GM21447 (cell line): Measurements from ENCODE around the gene FGD4.
"Not testable (repeated sequence)": the region's sequence is repeated elsewhere in the genome, so short reads cannot be mapped to it uniquely, and the experiment has no call there.

ENCODE experiments used
- ATAC-seq: cut with Tn5 transposase; IDR thresholded peaks from one replicate; pipeline ENCODE4 v1.9.1; 2021; ENCODE audit not compliant: unreplicated experiment

FGD4 gene

DNA sequence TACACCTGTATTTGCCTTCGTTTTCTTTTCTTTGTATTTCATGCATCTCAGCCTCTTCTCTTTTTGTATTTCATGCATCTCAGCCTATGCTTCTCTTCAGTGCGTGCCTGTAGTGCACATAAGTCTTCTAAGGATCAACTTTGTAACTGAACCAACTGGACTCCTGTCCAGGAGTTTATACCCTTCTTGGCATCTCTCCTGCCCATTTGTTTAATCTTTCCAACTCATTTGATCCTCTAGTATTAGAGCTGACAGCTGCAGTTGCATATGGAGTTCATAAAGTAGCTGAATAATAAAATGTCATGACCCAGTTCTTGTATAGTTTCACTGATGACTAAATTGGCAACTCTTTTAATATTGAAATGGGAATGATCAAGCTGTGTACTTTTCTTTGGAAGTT lies 89.7 kb downstream of the FGD4 start:
- ATAC-seq = no peak

GRCh38 chr12:32490801-32491200 lies 91.4 kb downstream of the FGD4 start:
- no peak for ATAC-seq

GRCh38 chr12:32493282-32493681 lies 93.9 kb downstream of the FGD4 start:
- no peak for ATAC-seq

- ATAC-seq = no peak
Measured at GRCh38 chr12:32494656-32495055, 95.3 kb downstream of the FGD4 start.

- ATAC-seq = no peak
Measured at GRCh38 chr12:32496946-32497345, 97.6 kb downstream of the FGD4 start.

DNA sequence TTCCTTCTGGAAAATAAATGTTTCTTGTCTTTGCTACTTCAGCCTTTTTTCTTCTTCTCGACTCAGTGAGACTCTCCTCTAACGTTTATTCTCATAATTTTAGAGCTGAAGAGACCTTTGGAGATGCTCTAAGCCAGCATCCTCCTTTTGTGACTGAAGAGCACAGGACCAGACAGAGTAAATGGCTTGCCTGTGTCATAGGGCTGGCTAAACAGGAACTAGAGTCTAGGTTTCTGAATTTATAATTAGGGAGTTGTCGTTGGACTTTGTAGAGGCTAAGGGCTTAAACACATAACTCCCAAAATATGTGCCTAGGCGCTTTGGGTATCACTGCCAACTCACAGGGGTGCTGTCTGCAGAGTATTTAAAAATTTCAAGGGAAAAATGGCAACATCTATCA lies 98.5 kb downstream of the FGD4 start:
- no peak for ATAC-seq

DNA sequence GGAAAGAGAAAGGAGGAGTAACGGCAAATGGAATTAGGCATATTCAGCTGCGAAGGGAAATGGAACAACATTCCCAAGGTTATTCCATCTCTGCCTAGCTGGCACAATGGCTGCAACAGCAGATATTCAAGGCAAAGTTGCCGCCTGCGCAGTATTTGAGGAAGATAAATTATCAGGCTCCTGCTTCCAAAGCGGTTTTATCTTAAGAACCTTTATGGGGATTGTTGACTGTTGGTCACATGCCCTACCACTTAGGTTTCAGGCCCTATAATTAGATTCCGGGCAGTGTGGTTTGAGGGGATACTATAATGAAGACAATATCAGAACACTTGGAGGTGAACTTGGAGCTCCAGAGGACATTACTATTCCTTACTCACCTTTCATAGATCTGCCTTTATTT lies 99.7 kb downstream of the FGD4 start:
- ATAC-seq = no peak

DNA sequence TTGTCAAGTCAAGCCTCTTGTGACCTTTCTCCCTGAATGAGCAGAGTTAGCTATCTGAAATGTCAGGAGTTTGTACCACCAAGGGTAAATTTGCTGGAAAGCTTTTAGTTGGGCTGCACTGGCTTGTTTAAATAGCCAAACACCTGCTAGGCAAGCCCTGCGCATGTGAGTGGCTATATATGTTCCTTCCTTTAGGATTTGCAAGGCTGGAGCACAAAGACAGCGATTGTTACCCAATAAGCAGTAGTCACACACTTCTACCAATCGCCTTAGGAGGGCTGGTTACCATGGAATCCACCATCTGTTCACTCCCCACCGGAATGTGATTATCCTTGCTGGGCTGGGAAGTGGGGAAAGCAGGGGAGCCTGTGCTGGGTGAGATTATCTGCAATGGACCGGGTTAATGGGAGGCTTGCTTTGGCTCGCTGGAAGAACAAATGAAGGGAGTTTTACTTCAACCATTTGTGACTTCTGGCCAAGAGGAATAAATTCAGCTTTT lies 102.5 kb downstream of the FGD4 start:
- no peak for ATAC-seq

DNA sequence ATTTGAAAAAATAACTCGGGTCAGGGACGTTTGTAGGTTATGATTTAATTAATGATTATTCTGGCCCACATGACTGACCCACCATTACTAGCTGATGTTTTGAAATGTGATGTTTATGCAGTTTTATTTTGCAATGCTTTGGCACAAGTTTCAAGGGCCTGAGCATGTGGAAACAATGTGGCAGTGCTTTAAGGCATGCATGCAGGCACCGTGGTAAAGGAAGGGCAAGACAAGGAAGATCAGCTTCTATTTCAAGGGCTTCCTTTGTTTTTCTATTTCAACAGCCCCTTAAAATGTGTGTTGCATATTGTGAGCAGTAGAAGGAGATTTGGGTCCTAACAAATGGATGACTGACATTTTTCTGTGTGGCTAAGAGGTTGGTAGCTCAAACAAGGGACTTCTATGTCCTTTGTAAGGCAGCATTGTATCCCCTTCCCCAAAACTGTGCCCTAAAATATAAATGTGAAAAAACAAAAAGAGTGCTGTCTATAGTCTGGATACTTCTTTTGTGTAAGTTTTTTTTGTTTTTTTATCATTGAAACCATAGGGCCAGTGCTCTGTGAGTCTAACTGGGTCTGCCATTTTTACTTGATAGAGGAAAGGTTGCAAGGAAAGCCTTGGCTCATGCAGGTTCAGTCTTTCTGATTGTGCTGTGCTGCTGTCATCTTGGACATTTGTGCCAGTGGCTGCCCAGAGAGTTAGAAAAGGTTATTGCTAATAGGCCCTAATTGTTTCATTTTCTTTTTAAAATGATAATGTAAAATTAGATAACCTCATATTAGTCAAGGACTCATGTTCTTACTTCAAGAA lies 103.5 kb downstream of the FGD4 start:
- ATAC-seq = no peak

GRCh38 chr12:32503730-32504129 lies 104.4 kb downstream of the FGD4 start:
- no peak for ATAC-seq

- no peak for ATAC-seq
Measured at GRCh38 chr12:32504591-32504990, 105.2 kb downstream of the FGD4 start.

DNA sequence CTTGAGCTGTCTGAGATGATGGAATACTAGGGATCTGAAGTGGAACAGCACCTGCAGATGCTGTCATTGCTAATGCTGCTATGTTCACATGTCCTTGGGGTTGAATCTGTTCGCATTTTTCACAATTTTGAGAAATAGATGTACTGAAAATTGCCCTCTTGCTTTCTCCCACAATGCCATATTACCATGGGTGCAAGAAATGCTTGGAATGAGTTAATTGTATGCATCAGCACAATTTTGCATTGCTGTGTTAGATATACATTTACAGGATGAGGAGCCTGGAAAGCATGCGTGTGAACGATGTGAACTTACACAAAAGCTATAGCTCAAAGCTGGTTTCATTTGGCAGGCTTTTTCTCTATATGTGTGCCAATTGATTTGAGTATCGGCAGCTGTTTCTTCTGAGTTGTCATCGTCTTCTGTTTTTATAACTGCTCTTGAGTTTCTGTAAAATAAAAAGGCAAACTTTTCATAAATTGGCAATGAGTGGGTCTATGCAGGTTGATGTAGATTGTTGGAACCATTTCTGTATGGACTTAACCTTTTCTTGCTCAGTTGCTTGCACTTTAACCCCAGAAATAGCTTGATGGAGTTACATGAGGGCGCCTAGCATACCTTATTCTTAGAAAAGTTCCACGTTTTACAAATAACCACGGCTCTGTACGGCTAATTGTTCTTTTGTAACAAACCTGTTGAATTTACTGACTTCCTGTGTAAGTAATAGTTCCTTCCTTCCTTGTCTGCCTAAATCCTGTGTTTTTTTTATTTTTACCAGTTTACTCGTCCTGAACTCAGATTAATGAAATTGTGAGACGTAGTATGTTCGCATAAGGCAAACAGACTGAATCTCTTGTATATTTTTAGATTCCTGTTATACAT lies 105.9 kb downstream of the FGD4 start:
- ATAC-seq = no peak

DNA sequence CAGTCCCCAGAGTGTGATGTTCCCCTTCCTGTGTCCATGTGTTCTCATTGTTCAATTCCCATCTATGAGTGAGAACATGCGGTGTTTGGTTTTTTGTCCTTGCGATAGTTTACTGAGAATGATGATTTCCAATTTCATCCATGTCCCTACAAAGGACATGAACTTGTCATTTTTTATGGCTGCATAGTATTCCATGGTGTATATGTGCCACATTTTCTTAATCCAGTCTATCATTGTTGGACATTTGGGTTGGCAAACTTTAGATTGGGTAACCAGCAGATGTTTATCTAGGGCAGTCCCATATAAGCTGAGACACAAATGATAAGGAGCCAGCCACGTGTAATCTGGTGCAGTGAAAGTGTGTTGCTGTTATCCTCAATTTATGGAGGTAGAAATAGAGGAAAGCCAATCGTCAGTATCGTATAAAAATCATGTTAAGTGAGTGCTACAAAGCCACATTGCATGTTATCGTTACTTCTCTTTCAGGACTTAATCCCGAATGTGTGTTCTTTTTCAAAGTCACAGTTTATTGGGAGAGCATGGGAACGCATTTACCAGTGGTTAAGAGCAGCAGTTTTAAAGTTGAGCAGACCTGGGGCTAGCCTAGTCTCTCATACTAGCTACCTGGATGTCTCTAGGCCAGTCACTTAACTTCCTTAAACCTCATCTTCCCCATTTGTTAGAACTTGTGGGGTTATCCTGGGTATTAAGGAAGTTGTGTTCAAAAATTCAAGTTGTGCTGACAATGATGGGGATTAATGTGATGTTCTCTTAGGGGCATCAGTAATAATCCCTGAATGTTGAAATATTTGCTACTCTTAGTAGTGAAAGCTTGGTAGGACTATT lies 108.0 kb downstream of the FGD4 start:
- not testable (repeated sequence) for ATAC-seq

DNA sequence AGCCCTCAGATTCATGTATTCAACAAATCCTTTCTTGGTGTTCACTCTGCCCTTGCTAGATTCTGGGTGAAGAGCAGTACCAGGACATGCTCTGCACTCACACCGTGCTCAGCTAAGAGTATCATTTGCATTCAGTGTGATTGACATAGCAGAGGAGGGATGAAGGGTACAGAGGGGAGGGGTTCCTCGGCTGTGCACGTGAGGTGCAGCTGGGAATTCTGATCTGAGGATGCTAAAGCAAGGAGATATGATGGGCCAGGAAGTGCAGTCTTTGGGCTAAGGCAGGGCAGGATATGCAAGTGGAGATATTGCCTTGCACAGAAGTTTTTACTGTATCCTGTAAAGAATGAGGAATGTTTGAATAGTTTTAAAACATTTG lies 108.6 kb downstream of the FGD4 start:
- no peak for ATAC-seq

DNA sequence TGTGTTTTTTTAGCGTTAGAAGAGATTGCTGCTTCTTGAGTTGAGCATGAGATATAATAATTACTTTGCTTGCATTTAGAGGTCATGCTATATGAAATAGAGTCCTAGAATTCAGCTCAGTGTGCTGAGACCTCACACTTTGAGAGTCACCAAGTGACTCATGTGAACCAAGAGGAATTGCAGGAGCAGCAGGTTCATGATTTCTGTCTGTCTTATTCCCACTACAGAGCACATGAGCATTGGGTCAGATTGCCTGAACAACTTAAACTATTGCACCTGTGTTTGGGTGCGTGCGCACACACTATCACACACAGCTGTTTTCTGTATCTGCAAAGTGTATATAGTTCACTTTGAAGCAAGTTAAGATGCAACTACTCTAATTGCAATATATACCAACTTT lies 109.3 kb downstream of the FGD4 start:
- no peak for ATAC-seq

- ATAC-seq = no peak
Measured at GRCh38 chr12:32509328-32510091, 110.2 kb downstream of the FGD4 start.

DNA sequence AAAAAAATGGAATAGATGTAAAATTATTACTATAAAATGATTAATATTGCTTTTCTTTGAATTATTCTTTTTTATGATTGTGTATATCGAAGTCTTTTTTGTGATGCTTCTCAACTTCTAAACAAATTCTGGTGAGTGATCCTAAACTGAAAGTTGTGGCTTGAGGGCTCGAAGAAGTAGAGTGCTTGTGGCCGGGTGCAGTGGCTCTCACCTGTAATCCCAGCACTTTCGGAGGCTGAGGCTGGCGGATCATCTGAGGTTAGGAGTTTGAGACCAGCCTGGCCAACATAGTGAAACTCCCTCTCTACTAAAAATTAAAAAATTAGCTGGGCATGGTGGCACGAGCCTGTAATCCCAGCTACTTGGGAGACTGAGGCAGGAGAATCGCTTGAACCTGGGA lies 112.6 kb downstream of the FGD4 start:
- not testable (repeated sequence) for ATAC-seq

GRCh38 chr12:32512379-32512778 lies 113.0 kb downstream of the FGD4 start:
- ATAC-seq = no peak

GRCh38 chr12:32512910-32513309 lies 113.6 kb downstream of the FGD4 start:
- no peak for ATAC-seq

- ATAC-seq = no peak
Measured at GRCh38 chr12:32515137-32515873, 115.9 kb downstream of the FGD4 start.
